ENCODE results near the gene AGPAT4.
A peak's percentile ranks its signal among the peaks of the same experiment; 100 is the strongest.
"Not testable (repeated sequence)": the region's sequence is repeated elsewhere in the genome, so short reads cannot be mapped to it uniquely, and the experiment has no call there.

Gene AGPAT4, protein sequence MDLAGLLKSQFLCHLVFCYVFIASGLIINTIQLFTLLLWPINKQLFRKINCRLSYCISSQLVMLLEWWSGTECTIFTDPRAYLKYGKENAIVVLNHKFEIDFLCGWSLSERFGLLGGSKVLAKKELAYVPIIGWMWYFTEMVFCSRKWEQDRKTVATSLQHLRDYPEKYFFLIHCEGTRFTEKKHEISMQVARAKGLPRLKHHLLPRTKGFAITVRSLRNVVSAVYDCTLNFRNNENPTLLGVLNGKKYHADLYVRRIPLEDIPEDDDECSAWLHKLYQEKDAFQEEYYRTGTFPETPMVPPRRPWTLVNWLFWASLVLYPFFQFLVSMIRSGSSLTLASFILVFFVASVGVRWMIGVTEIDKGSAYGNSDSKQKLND

GRCh38 chr6:161273752-161274487, at the start of gene AGPAT4:
Gene AGPAT4 (minus strand): TSS chr6:161274061. CDS start chr6:161232213, 41,848 bp downstream.
- peak; percentile 63 for DNase-seq

DNA sequence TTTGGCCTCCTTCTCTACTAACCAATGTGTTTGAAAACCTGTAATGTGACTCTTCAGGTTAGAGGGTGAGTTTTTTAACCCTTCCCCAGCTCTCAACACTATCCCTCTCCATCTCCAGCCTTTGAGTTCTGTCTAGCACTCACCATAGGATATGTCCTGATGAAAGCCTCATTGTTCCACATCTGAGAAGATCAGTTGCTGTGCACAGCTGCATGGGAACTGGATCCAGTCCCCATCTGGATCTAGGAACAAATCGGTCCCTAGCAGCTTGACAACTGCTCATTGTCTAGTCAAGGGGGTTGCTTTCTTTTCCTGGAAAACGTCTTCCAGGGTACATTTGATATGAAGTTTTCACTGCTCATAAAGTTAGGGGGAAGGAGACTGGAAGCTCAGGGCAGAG, 45.4 kb upstream of the AGPAT4 start:
- no peak for DNase-seq

GRCh38 chr6:161318456-161318855, 44.6 kb upstream of the AGPAT4 start:
- DNase-seq, result no peak

GRCh38 chr6:161316531-161316930, 42.7 kb upstream of the AGPAT4 start:
- no peak for DNase-seq

- DNase-seq, result not testable (repeated sequence)
Observed at GRCh38 chr6:161315246-161315917, 41.5 kb upstream of the AGPAT4 start.

DNA sequence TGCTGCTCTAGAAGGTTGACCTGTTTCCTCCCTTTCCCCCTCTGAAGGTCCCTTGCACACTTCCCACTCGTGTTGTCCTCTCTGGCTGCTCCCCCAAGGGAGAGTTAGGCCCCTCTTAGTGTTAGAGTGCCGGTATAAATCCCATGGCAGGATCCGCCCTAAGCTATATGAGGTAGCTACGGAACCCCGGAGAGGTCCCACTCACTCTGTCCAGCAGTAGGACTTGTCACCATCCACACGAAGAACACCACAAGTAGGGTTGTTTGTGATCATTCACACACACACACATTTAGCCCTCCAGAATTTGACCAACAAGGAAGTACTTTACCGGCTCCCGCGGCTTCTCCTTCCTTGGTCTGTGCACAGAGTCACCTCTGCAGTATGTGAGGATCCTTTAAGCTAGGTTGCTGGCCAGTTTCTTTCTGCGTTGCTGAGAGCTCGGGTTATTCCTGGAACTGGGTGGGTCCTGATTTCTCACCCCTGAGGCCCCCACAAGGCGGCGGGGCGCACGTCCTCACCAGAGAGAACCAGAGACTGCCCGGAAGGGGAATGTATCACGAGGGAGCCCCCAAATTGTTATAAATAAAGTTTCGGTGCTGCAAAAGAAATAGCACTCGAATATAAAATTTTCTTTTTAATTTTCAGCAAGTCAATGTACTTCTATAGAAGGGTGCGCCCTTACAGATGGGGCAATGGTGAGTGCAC, 40.8 kb upstream of the AGPAT4 start:
- DNase-seq, result not testable (repeated sequence)

DNA sequence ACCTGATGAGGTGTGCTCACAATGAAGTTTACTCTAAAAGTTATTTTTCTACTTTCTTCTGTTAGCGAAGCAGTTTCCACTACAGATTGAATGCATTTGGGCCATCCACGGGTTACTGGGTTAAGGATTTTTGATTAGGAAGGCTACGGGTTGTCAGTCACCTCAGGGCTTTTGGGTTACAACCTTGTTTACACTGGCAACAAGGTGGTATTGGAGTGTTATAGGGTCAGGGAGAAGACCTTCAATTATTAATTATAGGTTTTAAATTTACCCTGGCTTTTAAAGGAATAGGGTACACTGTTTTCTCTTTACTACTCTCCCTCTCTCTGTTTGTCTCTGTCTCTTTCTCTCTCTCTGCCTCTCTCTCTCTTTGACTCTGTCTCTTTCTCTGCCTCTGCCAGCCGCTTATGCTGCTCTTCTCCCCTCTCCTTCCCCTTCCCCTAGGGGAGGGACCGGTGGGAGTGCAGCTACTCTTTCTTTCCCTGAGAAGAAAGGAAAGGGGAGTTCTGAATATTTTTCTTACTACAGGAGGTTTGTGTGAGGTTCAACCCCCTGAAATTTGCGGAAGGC, 40.2 kb upstream of the AGPAT4 start:
- DNase-seq, result no peak

DNA sequence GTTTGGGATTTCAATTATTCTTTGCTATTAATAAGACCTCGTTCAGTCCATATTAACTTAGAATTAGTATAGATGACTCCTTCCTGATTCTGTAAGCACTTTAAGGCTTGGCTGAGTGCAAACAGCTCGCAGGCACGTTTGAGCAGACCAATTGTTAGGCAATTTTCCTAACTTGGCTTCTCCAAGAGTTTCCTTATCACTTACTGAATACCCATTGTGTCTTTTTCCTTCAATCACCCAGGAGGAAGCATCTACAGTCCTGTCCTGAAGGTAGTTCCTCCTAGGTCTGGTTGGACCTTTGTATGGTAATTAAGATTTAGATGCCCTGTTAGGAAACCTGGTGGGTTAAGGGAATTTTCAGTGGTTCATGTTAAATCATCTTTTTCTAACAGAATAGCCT, 39.6 kb upstream of the AGPAT4 start:
- not testable (repeated sequence) for DNase-seq

- not testable (repeated sequence) for DNase-seq
Observed at GRCh38 chr6:161309774-161310173, 35.9 kb upstream of the AGPAT4 start.

DNA sequence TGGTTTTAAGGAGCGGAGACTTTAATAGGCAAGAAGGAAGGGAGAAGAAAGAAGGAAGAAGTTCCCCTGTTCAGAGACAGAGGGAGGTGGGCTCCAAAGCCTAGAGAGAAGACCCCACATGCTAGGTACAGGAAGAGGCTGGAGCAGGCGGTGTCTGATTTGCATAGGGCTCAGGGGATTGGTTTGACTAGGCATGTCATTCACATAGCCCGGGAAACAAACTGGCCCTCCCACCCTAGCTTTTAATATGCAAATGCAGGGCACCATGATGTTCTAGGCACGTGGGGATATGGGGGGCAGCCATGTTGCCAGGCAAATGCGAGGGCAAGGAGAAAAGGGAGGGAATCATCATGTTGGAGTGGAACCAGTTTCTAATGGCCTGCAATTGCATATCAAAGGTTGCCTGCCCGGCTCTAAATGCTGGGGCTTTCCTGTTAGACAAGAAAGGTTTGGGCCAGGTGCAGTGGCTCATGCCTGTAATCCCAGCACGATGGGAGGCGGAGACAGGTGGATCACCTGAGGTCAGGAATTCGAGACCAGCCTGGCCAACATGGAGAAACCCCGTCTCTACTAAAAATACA, 34.3 kb upstream of the AGPAT4 start:
- no peak for DNase-seq

DNA sequence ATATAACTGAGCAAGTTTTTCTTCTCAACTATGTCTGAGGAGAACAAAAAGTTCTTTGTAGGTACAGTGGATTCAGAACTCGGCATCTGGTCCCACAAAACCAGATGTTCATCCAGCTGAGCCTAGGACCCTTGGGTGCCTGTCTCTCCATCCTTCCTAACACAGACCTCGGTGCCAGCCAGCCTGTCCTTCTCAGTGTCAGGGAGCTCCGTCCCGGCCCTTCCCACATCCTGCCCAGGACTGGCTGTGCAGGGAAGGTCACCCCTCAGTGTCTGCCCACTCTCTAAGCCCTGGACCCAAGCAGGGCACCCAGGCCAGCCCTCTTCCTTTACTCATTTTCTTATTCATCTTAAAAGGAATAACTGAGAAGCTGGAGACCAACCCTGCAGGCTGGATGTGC, 32.0 kb upstream of the AGPAT4 start:
- no peak for DNase-seq

- no peak for DNase-seq
Observed at GRCh38 chr6:161303628-161304340, 29.9 kb upstream of the AGPAT4 start.

DNA sequence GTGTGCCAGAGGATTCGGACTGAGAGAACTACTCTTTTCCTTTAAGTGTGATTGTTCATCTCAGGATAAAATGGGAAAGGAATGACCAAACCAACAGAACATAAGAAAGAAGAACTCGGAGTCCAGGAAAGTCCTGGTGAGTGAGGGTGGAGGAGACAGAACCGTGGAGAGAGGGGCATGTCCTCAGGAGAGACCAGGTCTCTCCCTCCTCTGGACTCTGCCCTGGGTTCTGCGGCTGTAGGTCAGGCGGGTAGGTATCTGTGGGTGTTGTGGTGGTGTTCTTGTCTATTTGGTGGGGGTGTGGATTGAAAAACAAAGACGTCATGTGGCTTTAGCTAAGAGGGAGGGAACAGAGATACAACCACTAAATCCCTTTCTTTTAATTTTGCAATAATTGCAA, 29.1 kb upstream of the AGPAT4 start:
- no peak for DNase-seq

- no peak for DNase-seq
Observed at GRCh38 chr6:161301338-161301737, 27.5 kb upstream of the AGPAT4 start.

GRCh38 chr6:161300823-161301222, 27.0 kb upstream of the AGPAT4 start:
- no peak for DNase-seq

GRCh38 chr6:161299726-161300125, 25.9 kb upstream of the AGPAT4 start:
- DNase-seq, result no peak

- DNase-seq, result no peak
Observed at GRCh38 chr6:161295784-161296183, 21.9 kb upstream of the AGPAT4 start.

DNA sequence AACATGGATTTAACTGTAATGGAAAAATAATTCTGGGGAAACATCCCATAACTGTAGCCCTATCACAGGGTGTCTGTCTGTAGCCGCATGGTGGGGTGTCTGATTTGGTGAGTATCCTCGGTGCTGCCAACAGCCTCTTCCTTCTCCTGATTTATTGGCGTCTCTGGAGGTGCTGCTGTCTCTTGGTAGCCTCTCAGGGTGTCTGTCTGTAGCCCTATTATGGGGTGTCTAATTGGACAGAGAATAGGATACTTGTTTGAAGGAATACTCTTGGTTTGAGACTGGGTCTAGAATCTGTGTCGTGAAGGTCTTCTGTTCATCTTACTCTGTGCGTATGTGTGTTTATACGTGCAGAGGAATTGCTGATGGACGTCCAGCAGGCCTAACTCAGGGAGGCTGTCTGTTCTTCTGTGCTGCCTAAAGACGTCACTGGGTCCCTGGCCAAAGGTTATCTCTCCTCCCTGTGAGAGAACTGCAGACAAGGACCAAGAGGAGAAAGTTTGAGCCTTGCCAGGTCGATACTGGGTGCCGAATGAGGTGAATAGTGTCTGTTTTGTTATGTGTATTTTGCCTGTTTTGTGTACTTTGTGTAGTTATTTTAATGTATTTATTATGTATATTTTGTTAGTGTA, 18.9 kb upstream of the AGPAT4 start:
- DNase-seq, result no peak

GRCh38 chr6:161292145-161292544, 18.3 kb upstream of the AGPAT4 start:
- DNase-seq, result no peak

GRCh38 chr6:161290751-161291150, 16.9 kb upstream of the AGPAT4 start:
- no peak for DNase-seq

GRCh38 chr6:161284653-161285052, 10.8 kb upstream of the AGPAT4 start:
- DNase-seq, result no peak

Measured in activated CD4-positive, alpha-beta T cell treated with anti-CD3 and anti-CD28 coated beads for 48 hours (primary cell).